GM21381 (cell line): ENCODE measurements around the gene U2SURP.

Experiments used
- ATAC-seq: cut with Tn5 transposase; IDR thresholded peaks from one replicate; pipeline ENCODE4 v1.9.1; 2021; ENCODE audit warnings: mild to moderate bottlenecking, moderate library complexity; ENCODE audit not compliant: unreplicated experiment

The U2SURP gene

DNA sequence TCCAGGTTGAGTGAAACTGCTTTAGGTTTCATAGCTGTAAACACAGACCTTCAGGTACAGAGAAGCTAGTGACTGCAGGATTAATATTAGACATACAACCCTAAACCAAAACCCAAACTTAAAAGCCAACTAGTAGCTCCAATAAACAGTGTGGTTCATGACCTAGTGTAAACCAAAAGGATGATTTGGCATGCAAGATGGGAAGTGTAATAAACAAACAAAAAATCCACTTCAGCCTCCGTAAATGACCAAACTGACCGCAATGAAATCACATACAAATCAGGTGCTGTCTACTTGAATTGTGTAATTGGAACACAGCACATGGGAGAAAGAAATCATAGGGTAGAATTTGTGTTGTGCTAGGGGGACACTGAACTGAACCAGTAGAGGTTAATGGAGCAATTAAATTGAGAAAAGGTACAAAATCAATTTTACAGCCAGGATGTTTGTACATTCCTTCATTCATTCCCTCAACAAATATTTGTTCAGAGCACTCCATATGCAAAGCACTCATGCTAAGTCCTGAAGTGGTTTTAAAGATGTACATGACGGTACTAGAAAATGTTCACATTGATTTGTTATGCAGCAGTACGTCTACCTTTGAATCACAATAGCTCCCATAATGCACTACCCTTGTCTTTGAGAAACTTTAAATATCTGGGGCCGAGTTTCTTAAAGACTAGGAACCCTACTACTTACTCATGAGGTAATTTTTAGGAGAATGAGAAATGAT, 96.8 kb downstream of the U2SURP start:
- no peak for ATAC-seq

GRCh38 chr3:143099210-143099609, 97.8 kb downstream of the U2SURP start:
- ATAC-seq, result no peak

DNA sequence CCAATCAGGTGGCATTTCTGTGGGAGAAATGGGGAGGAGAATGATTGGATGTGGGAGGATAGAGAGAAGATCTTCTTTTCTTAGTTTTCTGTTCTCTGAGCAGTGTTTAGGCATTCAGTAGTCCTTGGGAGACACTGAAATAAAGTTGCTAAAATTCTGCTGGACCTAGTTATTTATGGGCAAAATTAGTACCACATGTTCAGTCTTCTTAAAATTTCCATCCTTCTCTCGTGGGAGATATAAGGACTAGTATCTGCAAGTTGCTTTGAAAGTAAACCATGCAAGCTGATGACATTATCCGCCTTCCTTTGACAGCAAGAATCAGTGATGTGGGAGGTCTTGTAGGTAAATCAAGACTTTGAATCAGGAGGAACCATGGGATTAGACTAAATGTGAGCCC, 98.3 kb downstream of the U2SURP start:
- ATAC-seq, result no peak

DNA sequence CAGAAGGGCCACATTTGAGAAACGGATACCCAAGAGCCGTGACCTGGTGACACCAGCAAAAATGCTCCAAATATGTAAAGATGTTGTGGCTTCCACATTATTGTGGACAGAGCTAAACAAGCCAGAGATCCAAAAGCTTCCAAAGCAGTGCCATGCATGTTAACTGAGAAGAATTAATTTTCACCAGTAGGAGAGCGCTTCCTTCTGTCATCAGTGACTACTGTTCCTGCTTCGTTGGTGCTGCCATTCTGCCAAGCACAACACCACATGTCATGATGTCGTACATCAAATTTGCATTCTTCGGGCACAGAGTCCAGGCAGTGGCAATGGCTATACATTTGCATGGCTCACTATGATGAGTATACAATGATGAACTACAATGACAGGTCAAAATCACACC, 99.1 kb downstream of the U2SURP start:
- ATAC-seq, result no peak

DNA sequence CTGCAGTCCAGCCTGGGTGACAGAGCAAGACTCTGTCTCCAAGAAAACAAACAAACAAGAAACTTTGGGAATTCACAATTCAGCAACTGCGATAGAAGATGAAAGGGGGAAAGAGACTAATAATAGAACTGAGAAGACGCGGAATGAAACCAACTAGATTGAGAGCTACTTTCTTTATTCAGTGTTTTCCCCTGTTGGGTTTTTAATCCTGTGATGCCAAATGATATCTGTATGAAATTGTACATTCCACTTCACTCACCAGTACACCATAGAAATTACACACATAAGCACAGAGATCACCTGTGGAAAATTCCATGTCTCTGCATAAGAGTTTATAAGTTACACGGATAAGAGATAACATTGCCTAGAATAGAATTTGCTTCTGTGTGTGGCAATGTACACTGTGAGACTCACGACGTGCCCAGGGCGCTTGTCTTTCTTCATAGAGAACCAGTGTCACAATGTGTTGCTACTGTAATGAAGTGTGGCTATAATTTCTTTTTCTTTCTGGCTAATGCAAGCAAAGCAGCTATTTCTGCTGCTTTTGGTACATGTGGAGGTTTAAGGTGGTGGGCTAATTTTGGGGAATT, 100.5 kb downstream of the U2SURP start:
- ATAC-seq, result no peak

- ATAC-seq, result no peak
These were observed 102.3 kb downstream of the U2SURP start for GRCh38 chr3:143103652-143104051.

DNA sequence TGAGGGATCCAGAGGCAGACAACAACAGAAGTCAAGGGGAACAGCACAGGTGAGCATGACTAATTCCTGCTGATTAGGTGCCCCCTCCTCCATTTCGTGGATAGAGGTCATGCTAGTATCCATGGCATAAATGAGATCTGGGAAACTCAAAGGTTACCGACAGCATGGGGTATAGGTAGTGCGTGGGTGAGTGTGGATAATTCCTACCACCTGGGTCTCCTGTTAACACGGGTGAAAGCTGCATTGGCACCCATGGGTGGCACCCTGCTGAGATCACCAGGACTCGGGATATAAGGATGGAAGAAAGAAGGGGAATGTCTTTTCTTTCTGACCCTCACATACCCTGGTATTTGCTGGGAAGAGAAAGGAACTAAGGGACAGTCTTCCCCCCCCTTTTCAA, 103.8 kb downstream of the U2SURP start:
- ATAC-seq, result no peak

DNA sequence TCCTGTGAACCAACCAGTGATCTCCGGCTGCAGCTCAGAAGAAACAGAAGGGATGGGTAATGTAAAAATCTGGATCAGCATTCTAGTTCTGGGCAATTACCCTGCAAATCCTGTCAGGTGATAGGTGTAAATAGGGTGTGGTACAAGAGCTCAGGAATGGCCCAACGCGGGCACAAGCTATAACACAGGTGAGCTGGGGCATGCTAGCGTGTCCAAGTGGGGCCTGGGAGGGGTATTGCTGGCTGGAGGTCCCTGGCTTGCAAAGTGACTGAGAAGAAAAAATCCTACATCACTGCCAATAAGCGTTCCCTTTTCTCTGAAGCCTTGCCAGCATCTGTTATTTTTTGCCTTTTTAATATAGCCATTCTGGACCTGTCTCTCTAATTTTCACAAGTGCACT, 108.5 kb downstream of the U2SURP start:
- ATAC-seq, result no peak
